Activated naive CD4-positive, alpha-beta T cell (primary cell): Measurements from ENCODE around the gene MBD4.
"Not testable (repeated sequence)": the region's sequence is repeated elsewhere in the genome, so short reads cannot be mapped to it uniquely, and the experiment has no call there.

Source experiments
- DNase-seq, 4 experiments: peaks; one replicate each; lab custom pipeline; 2025; lab: John Stamatoyannopoulos, UW

The MBD4 gene

GRCh38 chr3:129429602-129430001 is 10.1 kb downstream of the MBD4 start:
- DNase-seq = no peak

DNA sequence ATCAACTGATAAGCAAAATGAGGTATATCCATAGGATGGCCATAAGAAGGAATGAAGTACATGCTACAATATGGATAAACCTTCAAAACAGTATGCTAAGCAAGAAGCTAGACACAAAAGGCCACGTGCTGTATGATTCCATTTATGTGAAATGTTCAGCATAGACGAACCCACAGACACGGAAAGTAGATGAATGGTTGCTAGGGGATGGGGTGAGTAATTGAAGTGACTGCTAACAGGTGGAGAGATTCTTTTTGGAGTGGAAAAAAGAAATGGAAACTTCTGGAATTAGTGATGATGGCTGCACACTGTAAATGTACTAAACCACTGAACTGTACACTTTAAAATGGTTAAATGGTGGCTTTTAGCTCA is 10.7 kb downstream of the MBD4 start:
- no peak for DNase-seq

GRCh38 chr3:129428376-129429079 is 11.2 kb downstream of the MBD4 start, which contains the start of gene EFCAB12:
Gene EFCAB12, minus strand, starts transcription at chr3:129428636. Its CDS starts 148 bp downstream, at chr3:129428488.
- DNase-seq = peak; percentile 68 to 83 (median 78)

- no peak for DNase-seq
These were observed 11.8 kb downstream of the MBD4 start for GRCh38 chr3:129428007-129428375.

DNA sequence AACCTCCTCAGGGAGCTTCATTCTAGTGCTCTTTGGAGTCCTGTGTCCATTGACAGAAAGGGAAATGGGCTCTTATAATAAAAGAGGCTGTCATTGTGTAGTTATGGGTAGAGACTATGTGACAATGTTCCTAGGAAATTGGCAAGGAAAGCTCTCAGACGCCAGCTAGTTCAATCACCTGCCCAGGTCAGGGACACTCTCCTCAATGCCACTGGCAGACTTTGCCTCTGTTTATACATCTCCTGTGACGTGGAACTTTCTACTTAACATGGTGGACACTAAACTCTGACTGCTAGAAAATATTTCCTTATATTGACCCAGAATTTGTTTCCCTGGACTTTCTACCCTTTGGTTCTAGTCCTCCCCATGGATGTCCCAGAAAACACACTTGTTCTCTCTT is 14.1 kb downstream of the MBD4 start:
- no peak for DNase-seq

DNA sequence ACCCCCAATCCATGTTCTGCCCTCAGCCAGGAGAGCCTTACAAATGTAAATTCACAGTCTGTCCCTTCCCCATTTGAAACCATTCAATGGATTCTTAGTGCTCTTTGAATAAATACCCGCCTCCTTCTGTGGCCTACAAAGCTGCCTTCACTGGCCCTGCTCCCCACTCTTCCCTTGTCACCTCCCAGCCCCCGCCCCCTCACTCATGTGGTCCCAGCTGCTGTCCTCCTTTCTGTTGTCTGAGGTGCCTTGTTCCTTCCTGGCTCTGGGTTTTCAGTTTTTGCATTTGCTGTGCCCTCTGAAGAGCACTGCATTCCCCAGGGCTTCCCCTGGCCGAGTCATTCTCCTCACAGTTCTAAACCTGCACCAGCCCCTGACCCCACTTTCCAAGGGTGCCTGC is 14.5 kb downstream of the MBD4 start:
- DNase-seq = no peak

DNA sequence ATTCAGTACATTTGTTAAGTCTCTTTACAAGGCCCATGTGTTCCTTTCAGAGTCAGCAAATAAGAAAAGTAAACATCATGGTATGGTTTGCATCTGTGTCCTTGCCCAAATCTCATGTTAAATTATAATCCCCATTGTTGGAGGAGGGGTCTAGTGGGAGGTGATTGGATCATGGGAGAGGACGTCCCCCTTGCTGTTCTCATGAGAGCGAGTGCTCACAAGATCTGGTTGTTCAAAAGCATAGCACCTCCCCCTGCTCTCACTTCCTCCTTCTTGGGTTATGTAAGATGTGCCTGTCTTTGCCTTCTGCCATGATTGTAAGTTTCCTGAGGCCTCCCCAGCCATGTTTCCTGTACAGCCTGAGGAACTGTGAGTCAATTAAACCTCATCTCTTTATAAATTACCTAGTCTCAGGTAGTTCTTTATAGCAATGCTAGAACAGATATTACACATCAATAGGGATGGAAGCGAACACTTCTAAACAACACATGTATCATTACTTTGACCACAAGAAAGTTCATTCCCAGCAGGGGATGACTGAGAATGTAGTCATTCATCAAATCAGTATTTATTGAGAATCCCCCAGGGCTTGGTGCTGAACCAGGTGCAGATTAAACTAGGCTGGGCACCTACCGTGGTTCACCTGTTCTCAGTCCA is 15.4 kb downstream of the MBD4 start:
- DNase-seq = no peak

DNA sequence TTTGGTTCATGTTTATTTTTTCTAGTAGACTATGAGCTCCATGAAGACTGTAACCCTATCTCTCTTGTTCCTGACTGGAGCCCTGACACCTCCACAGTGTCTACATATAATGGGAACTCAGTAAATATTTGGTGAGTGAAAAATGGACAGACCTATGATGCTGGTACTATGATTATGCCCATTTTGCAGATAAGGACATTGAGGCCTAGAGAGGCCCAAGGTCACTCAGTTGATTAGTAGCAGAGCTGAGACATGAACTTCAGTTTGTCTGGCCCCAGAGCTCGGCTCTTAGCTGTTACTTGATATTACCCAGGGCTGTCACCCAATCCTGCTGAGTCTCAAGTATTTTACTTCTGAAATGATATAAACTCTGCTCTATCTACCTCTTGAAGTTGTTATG is 16.9 kb downstream of the MBD4 start:
- no peak for DNase-seq

- DNase-seq = no peak
These were observed 17.6 kb downstream of the MBD4 start for GRCh38 chr3:129421988-129422745.

DNA sequence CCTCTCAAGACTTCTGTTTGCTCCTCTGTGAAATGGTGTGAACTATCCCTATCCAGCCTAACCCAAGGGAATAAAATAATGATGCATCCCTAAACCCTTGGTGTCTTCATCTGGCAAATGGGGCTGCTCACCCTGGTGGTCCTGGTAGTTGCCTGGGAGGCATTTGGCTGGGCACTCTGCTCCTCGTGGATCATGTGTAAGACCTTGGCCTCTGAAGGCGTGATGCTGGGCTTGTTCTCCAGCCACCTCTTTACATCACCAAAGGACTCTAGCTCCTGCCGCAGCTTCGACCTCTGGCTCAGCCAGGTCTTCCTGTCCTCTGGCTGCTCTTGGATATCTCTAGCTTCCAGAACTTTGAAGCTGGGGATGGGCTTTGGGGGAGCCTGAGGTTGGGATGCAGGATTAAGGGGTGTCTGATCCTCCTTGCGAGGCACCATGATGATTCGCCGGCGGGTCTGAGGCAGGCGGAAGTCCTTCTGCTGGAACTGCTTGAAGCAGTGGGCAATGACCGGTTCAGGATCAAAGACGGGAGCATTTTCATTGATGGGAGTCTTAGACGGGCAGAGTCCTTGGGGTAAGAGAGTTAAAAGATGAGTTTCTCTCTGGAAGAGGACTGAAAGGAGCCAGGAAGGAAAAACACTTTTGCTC is 18.4 kb downstream of the MBD4 start:
- DNase-seq = no peak

DNA sequence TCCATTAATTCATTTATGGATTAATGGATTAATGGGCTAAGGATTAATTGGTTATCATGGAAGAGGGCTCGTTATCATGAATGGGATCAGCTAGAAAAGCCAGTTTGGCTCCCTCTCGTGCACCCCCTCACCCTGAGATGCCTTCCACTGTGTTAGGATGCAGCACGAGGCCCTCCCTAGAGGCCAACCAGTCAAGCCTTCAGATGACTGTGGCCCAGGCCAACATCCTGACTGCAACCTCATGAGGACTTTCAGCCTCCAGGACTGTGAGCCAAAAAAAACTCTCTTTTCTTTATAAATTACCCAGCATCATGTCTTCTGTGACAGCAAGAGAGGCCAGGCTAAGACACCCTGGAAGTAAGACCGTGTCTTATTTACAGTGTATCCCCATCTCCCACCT is 20.3 kb downstream of the MBD4 start:
- no peak for DNase-seq

GRCh38 chr3:129418041-129418973 is 21.4 kb downstream of the MBD4 start:
- DNase-seq = no peak

DNA sequence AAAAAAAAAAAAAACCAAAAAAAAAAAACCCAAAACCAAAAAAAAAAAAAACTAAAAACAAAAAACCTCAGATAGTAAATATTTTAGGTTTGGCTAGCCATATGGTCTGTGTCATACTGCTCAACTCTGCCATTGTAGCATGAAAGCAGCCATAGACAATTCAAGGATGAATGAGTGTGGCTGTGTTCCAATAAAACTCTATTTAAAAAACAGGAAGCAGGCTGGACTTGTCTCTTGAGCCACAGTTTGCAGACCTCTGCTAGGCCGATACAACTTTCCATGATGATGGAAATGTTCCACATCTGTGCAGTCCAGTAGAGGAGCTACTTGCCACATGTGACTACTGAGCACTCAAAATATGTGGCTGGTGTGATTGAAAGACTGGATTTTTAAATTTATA is 22.4 kb downstream of the MBD4 start:
- DNase-seq = no peak

- no peak for DNase-seq
These were observed 23.3 kb downstream of the MBD4 start for GRCh38 chr3:129416415-129416814.

GRCh38 chr3:129415830-129416229 is 23.9 kb downstream of the MBD4 start:
- DNase-seq = no peak

DNA sequence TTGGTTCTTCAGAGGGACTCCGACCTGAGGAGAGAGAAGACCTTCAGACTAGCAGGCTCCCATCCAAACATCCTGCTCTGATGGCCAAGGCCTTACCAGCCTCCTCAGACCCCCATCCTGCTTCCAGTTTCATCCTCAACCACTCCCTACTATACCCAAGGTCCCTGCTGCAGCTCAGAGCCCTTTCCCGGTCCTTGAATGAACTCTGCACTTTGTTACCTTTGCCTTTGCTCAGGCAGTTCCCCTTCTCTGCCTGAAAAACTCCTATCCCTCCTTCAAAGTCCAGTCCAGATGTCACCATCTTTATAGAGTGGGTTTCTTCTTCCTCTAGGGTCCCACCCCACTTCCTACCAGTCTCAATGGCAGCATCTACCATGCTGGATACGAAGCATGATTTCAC is 24.4 kb downstream of the MBD4 start:
- DNase-seq = no peak

DNA sequence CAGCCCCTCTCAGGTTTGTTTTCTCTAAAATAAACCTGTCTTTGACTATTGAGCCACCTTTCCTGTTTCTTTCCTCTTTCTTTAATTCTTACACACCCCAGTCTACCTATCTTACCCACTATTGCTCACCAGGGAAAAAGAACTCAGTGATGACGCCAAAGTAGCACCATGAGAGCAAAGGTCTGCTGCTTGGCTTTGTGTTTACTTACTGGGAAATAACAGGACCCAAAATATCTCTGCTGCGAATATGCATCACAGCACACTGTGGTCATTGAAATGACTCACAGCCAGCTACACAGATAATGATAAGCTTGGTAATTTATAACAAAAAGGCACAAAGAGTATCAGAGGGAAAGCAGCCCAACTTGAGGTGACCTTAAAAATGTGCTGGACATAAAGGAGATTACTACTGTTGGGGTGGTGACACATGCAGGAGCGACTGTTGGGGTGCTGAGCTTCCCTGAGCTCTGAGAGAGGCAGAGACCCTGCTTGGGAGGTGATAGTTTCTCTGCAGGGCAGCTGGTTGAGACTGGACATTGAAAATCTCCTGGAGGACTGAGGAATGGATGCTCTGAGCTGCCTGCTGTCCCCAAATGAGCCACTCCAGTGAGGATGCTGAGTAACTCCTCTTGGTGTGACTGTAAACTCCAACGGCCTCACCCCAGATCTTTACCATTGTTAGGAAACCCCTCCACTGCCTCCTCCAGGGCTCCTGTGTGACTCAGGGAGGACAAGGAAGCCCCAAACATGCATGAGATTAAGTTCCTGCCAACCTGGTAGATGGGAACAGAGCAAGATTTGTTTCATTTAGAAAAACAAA is 25.9 kb downstream of the MBD4 start:
- no peak for DNase-seq

DNA sequence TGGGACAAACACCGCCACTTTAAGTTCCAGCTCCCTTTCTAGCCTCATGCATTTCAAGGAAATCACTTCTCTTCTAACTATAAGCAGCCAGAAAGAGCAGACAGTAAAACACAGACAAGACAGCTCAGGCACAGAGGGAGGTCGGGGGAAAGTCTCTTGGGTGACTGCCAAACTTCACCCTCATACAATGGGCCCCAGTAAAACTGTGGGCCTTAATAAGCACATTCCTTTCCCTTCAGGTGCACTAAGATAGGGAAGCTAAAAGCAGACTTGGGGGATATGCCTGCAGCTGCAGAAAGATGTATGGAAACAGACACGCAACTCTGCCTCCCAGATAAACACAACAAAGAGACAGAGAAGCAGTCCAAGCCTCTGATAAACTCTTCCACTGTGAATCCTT is 26.5 kb downstream of the MBD4 start:
- not testable (repeated sequence) for DNase-seq

GRCh38 chr3:129412542-129413198 is 27.1 kb downstream of the MBD4 start:
- no peak for DNase-seq

DNA sequence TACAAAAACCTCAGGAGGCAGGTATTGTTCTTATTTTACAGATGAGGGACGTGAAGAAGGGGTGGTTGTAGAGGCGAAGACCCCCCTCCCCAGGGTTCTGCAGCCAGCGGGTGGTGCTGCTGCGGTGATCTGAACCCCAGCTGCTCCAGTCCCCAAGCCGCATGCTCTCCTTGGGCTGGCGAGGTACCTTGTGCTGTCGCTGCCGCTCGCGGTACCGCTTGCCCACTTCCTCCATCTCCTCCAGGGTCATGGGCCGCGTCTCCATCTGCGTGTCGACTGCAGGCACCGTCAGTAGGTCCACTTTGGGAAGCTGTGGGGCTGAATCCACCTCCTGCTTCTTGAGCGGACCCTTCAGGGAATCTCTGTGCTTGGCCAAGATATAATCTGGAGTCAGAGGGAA is 28.8 kb downstream of the MBD4 start:
- DNase-seq = no peak
